HEK293 (cell line): ENCODE measurements around the gene TMEM270.

Experiments
- KLF16 ChIP-seq: fragments of 450-650 bp; formaldehyde crosslinking; IDR thresholded peaks from 2 replicates; pipeline ENCODE4 v1.5.1; 2017; ENCODE audit warnings: missing biosample characterization, missing genetic modification characterization
- SETDB1 ChIP-seq: IDR thresholded peaks from one replicate; pipeline ENCODE4 v1.6.1; 2017; ENCODE audit warnings: mild to moderate bottlenecking, low read length, moderate library complexity, mixed read lengths; ENCODE audit not compliant: insufficient read length
- TF ChIP-seq, protein P1 (sequence below): fragments of 450-650 bp; formaldehyde crosslinking; IDR thresholded peaks from 2 replicates; pipeline ENCODE4 v1.5.1; 2016; ENCODE audit warnings: missing biosample characterization, missing genetic modification characterization
- TF ChIP-seq, protein P2 (sequence below): fragments of 450-650 bp; formaldehyde crosslinking; IDR thresholded peaks from 2 replicates; pipeline ENCODE4 v1.5.1; 2016; ENCODE audit warnings: missing biosample characterization, missing genetic modification characterization
- TF ChIP-seq, protein P3 (sequence below): fragments of 450-650 bp; formaldehyde crosslinking; optimal IDR thresholded peaks from 2 replicates; pipeline ENCODE3; 2016; ENCODE audit warnings: missing biosample characterization, mild to moderate bottlenecking, missing genetic modification characterization
- TF ChIP-seq, protein P4 (sequence below): fragments of 450-650 bp; formaldehyde crosslinking; IDR thresholded peaks from 2 replicates; pipeline ENCODE4 v1.5.1; 2016; ENCODE audit warnings: missing biosample characterization, missing genetic modification characterization

DNA sequence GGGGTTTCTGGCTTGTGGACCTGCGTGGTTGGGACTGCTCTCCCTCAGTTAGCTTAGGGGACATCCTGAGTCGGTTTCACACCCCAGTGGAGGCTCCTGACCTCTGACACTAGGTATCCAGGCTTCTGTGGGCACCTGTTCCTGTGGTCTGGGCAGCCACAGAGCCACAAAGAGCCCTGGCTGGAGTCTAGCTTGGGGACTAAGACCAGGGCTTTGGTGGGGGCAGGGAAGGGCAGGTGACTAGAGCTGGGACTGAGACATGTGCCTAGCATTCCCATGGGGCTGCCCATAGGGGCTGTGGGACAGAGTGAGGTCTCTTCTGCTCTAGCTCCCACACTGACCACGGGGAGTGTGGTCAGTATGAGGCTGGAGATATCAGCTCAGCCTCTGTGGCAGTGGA, 4.0 kb upstream of the TMEM270 start:
- TF ChIP-seq, protein P1, sequence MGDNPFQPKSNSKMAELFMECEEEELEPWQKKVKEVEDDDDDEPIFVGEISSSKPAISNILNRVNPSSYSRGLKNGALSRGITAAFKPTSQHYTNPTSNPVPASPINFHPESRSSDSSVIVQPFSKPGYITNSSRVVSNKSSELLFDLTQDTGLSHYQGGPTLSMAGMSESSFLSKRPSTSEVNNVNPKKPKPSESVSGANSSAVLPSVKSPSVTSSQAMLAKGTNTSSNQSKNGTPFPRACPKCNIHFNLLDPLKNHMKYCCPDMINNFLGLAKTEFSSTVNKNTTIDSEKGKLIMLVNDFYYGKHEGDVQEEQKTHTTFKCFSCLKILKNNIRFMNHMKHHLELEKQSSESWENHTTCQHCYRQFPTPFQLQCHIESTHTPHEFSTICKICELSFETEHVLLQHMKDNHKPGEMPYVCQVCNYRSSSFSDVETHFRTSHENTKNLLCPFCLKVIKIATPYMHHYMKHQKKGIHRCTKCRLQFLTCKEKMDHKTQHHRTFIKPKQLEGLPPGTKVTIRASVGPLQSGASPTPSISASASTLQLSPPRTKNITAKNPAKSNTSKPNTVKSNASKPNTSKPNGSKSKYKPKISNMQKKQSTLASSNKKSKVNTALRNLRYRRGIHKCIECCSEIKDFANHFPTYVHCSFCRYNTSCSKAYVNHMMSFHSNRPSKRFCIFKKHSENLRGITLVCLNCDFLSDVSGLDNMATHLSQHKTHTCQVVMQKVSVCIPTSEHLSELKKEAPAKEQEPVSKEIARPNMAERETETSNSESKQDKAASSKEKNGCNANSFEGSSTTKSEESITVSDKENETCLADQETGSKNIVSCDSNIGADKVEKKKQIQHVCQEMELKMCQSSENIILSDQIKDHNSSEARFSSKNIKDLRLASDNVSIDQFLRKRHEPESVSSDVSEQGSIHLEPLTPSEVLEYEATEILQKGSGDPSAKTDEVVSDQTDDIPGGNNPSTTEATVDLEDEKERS (tag by site-specific recombination), result no peak
- TF ChIP-seq KLF16 (tag by site-specific recombination) (no peak), SETDB1 (no peak)
- TF ChIP-seq, protein P2, sequence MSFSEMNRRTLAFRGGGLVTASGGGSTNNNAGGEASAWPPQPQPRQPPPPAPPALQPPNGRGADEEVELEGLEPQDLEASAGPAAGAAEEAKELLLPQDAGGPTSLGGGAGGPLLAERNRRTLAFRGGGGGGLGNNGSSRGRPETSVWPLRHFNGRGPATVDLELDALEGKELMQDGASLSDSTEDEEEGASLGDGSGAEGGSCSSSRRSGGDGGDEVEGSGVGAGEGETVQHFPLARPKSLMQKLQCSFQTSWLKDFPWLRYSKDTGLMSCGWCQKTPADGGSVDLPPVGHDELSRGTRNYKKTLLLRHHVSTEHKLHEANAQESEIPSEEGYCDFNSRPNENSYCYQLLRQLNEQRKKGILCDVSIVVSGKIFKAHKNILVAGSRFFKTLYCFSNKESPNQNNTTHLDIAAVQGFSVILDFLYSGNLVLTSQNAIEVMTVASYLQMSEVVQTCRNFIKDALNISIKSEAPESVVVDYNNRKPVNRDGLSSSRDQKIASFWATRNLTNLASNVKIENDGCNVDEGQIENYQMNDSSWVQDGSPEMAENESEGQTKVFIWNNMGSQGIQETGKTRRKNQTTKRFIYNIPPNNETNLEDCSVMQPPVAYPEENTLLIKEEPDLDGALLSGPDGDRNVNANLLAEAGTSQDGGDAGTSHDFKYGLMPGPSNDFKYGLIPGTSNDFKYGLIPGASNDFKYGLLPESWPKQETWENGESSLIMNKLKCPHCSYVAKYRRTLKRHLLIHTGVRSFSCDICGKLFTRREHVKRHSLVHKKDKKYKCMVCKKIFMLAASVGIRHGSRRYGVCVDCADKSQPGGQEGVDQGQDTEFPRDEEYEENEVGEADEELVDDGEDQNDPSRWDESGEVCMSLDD (tag by site-specific recombination), result no peak
- TF ChIP-seq, protein P3, sequence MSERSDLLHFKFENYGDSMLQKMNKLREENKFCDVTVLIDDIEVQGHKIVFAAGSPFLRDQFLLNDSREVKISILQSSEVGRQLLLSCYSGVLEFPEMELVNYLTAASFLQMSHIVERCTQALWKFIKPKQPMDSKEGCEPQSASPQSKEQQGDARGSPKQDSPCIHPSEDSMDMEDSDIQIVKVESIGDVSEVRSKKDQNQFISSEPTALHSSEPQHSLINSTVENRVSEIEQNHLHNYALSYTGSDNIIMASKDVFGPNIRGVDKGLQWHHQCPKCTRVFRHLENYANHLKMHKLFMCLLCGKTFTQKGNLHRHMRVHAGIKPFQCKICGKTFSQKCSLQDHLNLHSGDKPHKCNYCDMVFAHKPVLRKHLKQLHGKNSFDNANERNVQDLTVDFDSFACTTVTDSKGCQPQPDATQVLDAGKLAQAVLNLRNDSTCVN, result no peak
- TF ChIP-seq, protein P4, sequence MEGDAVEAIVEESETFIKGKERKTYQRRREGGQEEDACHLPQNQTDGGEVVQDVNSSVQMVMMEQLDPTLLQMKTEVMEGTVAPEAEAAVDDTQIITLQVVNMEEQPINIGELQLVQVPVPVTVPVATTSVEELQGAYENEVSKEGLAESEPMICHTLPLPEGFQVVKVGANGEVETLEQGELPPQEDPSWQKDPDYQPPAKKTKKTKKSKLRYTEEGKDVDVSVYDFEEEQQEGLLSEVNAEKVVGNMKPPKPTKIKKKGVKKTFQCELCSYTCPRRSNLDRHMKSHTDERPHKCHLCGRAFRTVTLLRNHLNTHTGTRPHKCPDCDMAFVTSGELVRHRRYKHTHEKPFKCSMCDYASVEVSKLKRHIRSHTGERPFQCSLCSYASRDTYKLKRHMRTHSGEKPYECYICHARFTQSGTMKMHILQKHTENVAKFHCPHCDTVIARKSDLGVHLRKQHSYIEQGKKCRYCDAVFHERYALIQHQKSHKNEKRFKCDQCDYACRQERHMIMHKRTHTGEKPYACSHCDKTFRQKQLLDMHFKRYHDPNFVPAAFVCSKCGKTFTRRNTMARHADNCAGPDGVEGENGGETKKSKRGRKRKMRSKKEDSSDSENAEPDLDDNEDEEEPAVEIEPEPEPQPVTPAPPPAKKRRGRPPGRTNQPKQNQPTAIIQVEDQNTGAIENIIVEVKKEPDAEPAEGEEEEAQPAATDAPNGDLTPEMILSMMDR (tag by site-specific recombination), result no peak
